DLD1 (cell line): Measurements from ENCODE around the gene SETBP1.

Experiments
- in situ Hi-C: cut with HindIII; loops from 2 replicates; pipeline ENCODE4 v1.10.0; 2017; ENCODE audit warnings: low sequenced_read_pairs

The SETBP1 gene

DNA sequence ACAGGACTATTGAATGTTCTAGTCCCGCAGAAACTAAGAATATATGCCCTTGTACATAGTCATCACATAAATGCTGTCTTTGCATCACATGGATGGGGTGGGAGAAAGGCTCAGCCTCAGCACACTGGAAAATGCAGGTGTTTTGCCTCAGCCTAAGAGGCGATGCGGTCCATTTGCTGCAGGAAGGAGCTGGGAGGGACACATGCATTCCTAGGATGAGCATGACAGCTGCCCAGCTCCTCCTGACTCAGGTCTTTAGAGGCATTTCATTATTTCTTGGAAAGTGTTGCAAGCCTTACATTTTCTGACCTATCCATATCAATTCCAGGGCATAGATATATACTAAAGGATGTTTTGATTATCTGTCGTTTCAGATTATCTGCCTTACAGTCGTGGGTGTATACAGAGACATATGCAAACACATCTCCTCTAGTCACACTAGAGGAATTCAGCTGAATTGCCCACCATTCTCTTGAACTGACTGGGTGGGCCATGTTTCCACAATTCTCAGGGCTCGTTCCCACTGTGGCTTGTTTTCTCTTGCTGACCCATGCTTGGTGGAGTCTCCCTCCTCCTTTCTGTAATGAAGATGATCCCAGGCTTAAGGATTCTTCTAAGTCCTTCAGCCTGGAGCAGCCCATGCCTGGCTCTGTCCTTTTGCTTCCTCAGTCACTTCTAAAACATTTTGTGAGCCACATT, 156.9 kb downstream of the SETBP1 start:
- in situ Hi-C loops, result no loop called here

DNA sequence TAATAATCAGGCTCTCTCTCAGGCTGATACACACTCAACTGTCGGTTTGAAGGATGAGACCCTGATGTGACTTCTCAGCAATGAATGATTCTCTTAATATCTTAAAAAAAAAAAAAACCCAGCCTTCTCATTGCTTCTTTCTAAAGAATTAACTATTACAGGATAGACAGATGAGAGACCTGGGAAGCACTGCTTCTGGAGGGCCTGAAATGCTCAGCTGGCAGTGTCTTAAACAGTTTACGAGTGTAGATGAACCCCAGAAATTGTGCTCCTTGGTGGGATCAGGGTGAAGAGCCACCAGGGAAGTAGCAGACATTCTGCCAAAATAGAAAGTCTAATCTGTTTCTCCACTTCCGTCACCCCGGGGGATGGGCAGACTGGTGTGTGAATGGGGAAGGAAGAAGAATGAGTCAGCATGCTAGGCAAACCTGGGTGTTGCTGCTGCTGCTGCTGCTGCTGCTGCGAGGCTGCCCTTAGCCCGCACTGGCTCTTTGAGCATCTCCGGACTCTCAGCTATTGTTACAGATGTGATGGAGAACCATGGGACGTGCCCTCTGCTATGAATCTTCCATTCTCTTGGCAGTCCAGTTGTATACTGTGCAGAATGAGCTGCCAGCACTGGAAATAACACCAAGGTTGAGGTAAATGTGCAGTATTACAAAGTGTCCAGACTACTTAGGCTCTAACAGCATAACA, 158.4 kb downstream of the SETBP1 start:
- in situ Hi-C loops, result no loop called here

DNA sequence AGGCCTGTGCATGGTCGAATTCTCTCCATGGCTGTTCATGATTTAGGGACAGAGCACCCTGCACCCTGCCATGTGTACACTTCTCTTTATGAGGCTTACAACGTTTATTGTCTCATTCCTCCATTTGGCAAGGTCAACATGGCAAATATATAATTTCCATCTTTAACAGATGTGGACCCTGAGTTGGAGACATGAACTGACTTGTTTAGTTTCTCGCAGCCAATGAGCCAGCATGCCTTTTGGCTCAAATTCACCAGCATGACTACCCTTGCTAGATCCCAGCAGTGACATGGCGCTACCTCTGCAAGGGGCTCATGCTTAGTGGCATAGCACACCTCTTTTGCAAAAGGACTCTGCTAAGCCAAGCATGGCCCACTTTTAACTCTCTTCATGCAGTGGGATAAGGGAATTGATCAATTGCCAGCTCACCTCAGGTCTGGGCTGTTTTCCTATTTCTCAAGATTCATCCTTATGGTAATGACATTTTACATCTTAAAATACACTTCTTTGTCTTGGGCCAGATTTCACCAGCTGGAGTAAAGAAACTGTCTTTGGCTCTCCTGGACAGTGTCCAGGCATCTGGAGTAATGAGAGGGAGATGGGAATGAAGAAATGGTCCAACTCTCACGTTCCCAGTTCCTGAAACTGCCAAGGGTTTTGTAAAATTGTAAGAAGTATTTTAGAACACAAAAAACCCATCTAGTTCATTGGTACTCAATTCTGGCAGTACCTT, 159.5 kb downstream of the SETBP1 start:
- in situ Hi-C loops, result no loop called here

DNA sequence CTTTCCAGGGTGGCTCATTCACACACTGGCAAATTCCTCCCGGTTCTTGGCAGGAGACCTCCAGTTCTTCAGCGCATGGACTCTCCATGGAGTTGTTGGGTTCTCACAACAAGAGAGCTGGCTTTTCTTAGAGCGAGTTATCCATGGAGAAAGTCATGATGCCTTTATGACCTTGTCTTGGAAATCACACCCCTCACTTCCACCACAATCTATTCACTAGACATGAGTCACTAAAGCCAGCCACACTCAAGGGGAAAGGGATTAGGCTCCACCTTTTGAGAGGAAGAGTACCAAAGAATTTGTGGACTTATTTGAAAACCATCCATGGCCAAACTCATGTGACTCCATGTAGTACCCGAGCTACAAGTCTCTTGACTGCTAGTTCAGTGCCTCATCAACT, 160.5 kb downstream of the SETBP1 start:
- in situ Hi-C loops, result no loop called here

DNA sequence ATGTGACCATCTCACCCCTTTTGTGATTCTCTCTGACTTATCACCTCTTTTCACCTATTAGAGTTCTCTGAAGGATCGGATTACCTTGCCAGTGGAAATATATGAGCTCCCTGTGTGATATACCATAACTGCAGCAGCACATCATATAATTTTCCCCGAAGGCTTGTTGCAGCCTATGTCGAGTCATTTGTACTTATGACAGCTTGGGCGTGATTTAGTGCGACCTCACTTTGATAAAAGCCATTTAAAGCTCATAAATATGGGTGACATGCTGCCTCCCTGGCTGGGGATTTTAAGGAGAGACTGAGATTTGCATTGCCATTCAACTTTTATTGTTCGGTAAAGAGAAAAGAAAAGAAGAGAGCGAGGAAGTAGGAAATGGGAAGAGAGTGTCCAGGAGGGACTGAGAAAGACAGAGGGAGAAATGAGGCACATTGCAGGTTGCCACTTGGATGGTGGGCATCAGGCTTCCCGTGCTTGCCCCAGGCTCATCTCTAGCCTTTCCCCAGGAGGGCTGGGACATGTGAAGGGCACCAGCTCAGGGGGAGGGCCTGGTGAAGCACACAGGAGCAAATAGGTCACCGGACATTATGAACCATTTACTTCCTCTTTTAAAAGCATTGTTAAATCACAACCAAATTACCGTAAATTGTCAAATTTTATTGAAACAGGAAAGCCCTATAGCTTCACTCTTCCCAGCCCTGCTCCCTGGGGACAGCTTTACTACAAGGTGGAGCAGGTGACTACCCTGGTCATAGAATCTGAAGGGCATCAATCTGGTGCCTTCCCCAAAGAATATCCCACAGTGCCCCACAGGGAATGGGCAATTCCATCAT, 161.3 kb downstream of the SETBP1 start:
- in situ Hi-C loops, result no loop called here

DNA sequence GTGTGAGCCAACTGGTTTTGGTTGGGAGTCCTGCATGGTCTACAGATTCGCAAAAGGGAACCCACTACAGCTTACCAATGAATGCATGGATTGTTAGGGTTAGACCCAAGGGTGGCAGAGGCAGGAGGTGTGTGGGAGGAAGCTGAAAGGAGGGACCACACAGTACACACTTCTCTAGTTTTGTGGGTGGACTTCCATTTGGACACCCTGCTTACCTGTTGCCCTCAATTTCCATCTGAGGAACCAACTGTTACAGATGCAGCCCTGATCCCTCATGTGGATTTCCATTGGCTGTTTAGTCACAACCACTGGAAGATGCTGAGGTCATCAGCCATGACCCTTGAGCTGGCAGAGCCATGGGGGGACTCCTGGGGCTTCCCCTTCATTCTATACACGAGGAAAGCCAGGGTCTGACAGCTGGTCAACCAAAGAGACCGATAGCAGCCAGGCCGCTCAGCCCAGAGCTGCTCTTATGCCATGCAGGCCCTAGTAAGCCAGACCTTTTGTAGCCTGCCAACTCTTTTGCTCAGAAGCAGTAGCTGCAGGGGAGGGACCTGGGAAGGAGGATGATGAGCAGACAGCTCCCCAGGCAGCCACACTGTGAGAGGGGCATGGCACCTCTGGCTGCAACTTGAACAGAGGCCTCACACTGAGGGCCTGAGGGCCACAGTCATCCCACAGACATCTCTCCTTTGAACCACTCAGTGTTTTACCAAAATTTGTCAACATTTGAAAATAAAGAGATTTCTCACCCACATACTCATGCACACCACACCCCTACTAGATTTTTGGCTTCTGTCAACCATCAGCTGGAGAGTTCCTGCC, 162.1 kb downstream of the SETBP1 start:
- in situ Hi-C loops, result no loop called here

DNA sequence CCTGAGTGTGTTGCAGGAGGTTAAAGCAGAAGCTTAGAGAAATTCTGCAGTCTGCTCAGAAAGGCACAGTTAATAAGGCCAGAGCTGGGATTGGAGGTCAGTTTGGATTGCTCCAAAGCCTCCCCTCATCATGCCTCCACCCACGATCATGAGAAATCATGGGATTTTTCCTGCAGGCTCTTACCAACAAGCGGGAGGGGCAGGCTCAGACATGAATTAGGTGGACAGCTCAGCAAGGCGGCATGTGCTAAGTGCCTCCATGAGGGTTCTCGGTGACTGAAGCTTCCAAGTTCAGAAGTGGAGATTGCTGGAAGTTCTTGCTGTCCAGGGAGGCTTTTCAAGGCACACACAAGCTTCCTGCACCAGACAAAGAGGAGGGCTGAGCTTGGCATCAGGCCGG, 163.8 kb downstream of the SETBP1 start:
- in situ Hi-C loops, result no loop called here

DNA sequence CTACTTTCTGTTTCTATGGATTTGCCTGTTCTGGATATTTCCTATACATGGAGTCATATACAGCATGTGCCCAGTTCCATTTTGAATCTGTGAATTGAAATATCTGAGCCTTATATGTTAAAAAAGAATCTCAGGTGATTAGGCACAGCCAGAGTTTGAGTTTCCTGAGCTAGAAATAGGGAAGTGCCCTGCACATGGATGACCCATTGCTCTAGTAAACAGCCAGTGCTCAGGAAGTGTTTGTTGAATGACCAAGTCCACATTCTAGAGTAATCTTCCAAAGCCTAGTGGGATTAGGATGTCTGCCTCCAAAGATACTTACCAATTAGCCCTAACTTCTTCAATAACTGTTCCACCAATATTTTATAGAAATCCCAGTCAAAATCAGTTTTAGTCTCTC, 165.8 kb downstream of the SETBP1 start:
- in situ Hi-C loops, result no loop called here

DNA sequence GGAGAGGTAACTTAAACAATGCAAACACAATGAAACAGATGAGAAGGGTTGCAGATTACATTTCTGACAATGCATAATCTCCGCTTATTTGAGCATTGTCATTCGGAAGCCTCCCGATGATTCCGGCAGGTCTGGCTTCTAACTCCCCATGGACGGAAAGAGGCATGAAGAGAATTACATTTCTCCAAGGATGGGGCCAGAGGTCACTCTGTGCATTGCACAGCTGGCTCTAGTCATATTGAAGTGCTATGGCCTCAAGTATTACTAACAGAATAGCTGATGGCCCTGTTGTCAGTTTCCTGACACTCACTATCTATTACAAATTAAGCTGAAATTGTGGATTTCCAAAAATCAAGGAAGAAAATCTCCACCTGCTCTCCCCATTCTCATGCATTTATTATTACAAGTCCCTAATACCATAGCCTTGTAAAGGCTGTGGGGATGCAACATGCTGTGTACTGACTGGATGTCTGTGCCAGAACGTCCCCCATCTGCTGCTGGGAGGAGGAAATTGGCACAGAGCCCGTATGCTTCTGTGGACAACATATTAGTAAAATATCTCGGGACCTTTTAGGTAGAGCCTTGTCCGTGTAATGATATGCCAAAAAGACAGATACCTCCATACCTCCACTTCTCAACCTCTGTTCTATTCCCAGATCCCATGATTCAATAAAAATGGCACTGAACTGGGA, 168.1 kb downstream of the SETBP1 start:
- in situ Hi-C loops, result no loop called here

DNA sequence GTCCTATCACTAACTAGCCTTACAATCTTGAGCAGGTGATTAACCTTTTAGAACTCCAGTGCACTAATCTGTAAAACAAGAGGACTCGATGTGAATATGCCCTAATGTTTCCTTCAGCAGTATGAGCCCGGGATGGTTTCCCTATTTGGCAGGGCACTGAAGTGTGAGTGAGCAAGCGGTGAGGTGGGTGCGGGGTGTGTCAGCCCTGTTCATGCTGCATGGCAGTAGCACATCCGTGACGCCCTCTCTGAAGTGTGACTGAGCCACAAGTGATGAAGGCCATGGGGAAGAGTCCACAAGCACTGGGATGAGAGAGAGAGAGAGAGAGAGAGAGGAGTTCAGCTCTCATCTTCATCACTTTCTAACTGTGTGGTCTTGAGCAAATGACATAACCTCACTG, 168.7 kb downstream of the SETBP1 start:
- in situ Hi-C loops, result no loop called here

DNA sequence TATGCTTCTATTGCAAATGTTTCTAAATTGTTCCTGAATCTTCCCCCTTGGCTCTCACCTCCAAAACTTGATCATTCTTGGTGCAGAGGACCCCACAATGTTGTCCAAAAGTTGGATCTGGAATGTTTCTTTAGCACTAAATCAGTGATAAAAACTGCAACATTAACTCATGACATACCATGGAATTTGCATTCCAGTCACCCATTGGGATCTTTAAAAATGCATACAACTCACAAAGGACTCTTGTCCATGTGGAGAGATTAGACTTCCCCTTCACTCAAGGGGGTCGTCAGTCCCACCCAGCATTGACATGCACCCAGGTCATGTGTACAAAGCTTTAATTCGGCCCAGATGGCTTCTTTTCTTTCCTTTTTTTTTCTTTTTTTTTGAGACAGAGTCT, 169.3 kb downstream of the SETBP1 start:
- in situ Hi-C loops, result no loop called here

DNA sequence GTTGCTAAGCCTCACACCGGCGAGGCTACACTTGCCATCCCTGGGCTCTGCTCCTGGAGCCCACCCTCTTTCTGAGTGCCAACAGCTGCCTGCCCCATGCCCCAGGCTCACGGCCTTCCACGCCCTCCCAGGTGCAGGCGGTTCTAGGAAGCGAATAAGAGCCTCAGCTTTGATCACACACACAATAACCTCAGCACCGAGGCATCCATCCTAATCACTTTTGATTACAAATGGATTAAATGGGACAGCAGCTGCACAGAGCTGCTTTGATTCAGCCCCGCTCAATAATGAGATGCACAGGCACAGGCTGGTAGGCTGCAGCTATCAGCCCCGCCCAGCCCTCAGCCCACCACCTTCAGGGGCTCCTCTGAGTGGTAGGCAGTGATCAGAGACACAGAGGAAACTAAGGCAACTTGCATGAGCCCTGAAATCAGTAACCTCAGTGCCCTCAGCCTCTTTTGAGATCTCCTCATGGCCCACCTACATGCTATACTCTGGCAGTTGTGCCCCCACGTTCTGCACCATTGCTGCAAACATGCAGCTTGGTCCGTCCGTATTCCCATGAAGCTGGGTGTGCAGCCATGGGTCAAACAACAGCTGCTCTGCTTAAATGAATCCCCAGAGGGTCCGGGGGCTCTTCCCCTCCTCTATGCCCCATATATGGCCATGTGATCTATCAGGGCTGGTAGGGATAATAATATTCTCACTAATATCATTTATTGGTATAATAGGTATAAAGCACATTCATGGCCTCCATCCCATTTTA, 171.4 kb downstream of the SETBP1 start:
- in situ Hi-C loops, result no loop called here

DNA sequence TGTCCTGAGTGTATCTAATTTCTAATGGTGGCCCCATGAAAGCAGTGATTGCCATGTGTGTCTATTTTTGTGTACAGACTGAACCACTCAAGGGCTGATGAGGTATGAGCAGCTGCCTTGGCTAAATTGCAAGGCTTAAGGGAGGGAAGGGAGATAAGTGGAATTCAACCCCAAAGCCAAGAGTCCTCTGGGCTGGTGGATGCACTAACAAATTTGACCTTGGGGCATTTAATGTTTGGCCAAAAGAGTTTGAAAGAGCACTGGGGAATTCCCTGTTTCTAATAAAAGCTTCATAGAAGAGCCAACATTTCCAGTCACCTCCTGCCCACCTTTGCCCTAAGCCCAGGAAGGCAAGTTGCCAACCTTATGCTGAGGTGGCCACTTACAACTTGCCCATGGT, 172.1 kb downstream of the SETBP1 start:
- in situ Hi-C loops, result no loop called here

DNA sequence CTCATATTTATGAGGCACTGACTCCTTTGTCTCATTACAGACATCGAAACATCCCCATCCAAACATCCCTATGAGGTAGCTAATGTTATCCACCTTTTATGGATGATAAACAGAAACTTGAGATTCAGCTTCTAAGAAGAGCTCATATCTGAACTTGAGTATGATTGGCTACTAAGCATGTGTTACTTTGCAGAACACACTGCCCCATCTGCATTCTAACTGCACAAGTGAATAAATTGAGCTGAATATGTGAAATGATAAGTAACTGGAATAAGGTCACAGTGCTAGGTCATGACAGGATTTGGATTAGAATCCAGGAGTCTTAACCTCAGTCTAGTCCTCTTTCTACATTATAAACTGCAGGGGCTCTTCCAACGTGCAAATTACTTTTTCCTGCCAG, 172.7 kb downstream of the SETBP1 start:
- in situ Hi-C loops, result no loop called here

DNA sequence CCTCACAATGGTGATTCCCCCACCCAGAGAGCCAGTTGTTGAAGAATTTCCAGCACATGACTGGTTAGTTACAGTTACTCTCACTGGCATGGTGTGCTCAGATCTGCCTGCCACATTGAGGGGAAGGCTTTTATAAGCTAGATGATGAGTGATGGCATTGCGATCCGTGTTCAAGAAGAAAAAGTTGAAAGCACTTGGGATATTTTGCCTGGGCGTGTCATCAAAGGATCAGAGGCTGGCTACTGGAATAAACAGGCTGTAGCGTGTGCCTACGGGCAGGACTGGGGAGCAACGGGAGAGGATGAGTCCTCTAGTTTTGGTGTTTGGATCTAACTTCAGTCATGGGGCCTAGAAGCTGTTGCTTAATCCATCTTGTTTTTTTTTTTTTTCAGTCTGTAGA, 175.0 kb downstream of the SETBP1 start:
- in situ Hi-C loops, result no loop called here

DNA sequence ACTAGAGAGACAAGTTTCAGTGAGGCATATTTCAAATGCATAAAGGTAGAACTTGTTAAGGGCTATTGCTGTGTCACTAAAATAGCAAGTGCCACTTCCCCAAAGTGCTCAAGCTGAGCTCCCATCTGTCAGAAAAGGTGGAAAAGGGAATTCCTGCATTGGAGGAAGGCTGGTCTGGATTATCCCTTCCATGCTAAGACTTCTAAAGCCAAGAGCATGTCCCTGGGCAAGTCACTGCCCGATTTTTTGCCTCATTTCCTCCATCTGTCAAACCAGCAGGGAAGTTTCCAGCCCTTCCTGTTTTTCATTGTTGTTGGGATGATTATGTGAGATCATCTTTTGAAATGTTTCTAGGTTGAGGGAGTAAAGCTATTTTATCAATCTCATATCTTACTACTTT, 175.5 kb downstream of the SETBP1 start:
- in situ Hi-C loops, result no loop called here

DNA sequence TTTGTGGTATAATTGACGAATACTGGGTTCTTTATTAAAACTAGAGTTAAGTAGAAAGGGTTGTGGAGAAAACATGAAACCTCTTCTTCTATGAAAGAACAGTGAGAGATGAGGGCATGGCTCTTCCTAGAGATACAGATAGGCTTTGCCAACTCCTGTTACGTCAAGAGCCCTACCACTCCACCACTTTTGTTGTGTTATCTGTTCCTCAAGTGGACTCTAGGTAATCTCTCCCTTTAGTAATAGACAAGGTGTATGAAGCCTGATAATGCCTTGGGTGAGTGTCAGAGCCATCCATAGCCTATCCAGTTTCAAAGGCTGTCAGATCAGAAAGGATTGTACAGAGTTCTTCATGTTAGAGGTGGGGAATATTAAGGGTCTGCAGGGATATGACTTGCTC, 176.4 kb downstream of the SETBP1 start:
- in situ Hi-C loops, result no loop called here

DNA sequence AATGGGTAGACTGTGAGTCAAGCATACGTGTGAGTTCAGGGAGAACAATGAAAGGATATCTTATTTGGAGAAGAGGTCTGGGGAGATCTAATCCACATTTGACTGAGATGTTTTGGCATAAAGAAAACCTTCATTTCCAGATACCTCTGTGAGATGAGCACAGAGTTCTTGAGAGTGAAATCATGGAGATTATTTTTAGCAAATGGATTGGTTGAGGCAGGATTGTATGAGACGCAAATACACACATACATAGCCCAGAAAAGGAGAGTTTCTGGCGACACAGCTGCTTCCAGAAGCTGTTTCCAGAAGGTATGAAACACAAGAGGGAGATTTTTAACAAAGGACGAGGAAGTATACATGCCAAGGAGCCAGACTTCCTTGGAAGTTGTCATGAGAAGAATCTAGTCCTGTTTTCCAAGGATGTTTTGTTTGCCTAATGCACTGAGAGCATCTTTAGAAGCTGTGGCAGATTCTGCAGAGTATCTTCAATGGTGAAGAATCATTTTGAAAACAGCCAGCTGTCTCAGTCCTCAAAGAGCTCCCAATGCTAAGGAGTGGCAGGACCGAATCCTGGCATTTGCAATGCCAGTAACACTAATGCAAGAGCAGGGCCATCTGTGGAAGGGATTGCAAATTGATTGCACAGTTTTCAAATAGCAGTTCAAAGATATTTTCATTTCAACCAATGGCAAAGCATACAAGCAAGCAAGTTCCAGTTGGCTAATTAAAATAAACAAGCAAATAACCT, 177.2 kb downstream of the SETBP1 start:
- in situ Hi-C loops, result no loop called here
